H1 (cell line): ENCODE results near the gene SOWAHD.

Experiments used
- CHD2 ChIP-seq: IDR thresholded peaks from 2 replicates; pipeline ENCODE4 v1.6.1; 2012; ENCODE audit warnings: low read length, improper control_type of control experiment
- CTCF ChIP-seq, 3 experiments: IDR thresholded peaks; 1 replicate in 2 of 3; 2 replicates in 1 of 3; pipeline versions ENCODE4 v1.5.1 to v1.6.1; 2011; ENCODE audit warnings: low read length in 3 of 3, mild to moderate bottlenecking in 3 of 3, inconsistent platforms in 2 of 3, low read depth in 1 of 3, moderate library complexity in 1 of 3; ENCODE audit not compliant: insufficient read depth in 1 of 3; ENCODE audit errors: control extremely low read depth in 1 of 3
- EP300 ChIP-seq, 2 experiments: IDR thresholded peaks; 1 replicate in 1 of 2; 2 replicates in 1 of 2; pipeline ENCODE4 v1.6.1; 2011 to 2012; ENCODE audit warnings: low read depth in 2 of 2, low read length in 2 of 2, mild to moderate bottlenecking in 2 of 2, borderline replicate concordance in 1 of 2, inconsistent platforms in 1 of 2, moderate library complexity in 1 of 2
- JUND ChIP-seq: IDR thresholded peaks from 2 replicates; pipeline ENCODE4 v1.6.1; 2011; ENCODE audit warnings: mild to moderate bottlenecking, improper control_type of control experiment, low read length
- POLR2A ChIP-seq, 2 experiments: IDR thresholded peaks; 1 replicate in 1 of 2; 2 replicates in 1 of 2; pipeline ENCODE4 v1.6.1; 2011; ENCODE audit warnings: low read depth in 2 of 2, low read length in 2 of 2, mild to moderate bottlenecking in 2 of 2; ENCODE audit errors: control extremely low read depth in 1 of 2
- SIN3A ChIP-seq, 2 experiments: IDR thresholded peaks in 1 of 2; conservative IDR thresholded peaks in 1 of 2; 2 replicates each; pipeline ENCODE4 v1.6.1; 2011 to 2012; ENCODE audit warnings: low read length in 2 of 2, improper control_type of control experiment in 1 of 2, low read depth in 1 of 2, mild to moderate bottlenecking in 1 of 2
- TEAD4 ChIP-seq: IDR thresholded peaks from 2 replicates; pipeline ENCODE4 v1.6.1; 2012; ENCODE audit warnings: low read depth, low read length, inconsistent platforms, mixed read lengths

DNA sequence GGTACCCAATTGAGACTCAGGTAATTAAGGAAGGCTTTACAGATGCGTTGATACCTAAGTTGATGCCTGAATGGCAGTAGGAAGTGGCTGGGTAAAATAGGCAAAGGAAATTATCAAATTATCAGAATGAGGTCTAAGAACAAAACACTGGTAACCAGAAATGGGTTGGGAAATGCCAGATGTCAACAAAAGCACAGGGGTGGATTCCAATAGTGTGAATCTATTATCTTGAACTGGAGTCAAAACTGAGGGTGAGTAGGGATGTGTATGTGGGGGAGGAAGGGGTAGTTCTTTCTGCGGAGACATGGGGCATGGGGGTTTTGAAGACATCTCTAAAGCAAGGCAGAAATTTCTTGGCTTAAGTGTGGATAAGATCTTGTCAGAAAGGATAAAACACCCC, 49.5 kb upstream of the SOWAHD start:
- TF ChIP-seq CTCF (IDR thresholded peaks at IDR 0.05; ENCODE audit: control extremely low read depth in 1 of 3, insufficient read depth in 1 of 3, low read depth in 1 of 3, low read length in 3 of 3), result no peak
- TF ChIP-seq POLR2A (IDR thresholded peaks at IDR 0.05; ENCODE audit: control extremely low read depth in 1 of 2, low read depth in 2 of 2, low read length in 2 of 2), result no peak
- no peak for TF ChIP-seq SIN3A (conservative IDR thresholded peaks at IDR 0.05 in 1 of 2, IDR thresholded peaks at IDR 0.05 in 1 of 2; ENCODE audit: low read depth in 1 of 2, low read length in 2 of 2)
- no peak for TF ChIP-seq EP300 (IDR thresholded peaks at IDR 0.05; ENCODE audit: borderline replicate concordance in 1 of 2, low read depth in 2 of 2, low read length in 2 of 2)
- TF ChIP-seq TEAD4, result no peak
- TF ChIP-seq CHD2, result no peak
- TF ChIP-seq JUND, result no peak
